Jurkat, Clone E6-1 (cell line): Measurements from ENCODE around the gene STEAP4.
"Not testable (repeated sequence)": the region's sequence is repeated elsewhere in the genome, so short reads cannot be mapped to it uniquely, and the experiment has no call there.

ENCODE experiments used
- DNase-seq: peaks from one replicate; pipeline ENCODE4 v3.0.0-alpha.2; 2011; ENCODE audit warnings: low read depth, low spot score
- H3K4me3 ChIP-seq: 2 replicates; pipeline ENCODE4 v1.5.1; 2011; ENCODE audit warnings: mild to moderate bottlenecking, low read length, control low read depth, moderate library complexity

Gene STEAP4

DNA sequence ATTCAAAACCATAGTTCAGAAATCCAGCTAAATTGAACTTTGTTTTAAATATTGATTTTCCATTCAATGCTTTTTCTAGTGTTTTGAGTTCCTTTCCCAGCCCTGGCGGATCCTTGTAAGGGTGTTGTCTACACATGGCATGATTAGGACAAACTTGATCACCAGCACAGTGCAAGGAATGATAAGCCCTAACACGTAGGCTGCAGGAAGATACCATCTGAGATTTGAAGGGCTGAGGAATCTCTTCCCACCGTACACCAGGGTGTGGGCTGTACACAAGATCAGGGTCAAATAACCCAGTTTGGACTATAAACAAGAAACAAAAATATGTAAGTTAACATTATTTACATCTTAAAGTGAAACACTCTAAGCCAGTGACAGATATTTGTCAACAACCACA, 27.4 kb downstream of the STEAP4 start:
- H3K4me3 ChIP-seq, result no peak overlapping the region

DNA sequence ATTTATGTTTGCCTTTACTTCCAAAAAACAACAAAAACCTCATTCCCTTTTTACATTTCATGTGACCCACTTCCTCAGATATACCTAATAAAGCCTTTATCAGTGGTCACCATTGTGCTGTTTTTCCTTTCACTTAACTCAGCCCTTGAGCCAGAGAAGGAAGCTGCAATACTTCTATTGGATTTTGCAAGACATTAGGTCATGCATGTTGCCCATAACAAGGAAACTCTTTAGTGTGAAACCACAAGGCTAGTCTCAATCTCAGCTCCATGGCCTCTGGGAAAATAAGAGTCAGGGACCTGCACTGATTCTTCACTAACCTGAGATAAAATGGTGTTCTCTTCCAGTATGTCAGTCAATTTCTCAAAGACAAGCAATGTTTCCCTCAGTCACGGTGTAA, 27.8 kb downstream of the STEAP4 start:
- DNase-seq, result no peak

More for the DNA sequence above, 27.4 kb downstream of the STEAP4 start:
- DNase-seq, result no peak

DNA sequence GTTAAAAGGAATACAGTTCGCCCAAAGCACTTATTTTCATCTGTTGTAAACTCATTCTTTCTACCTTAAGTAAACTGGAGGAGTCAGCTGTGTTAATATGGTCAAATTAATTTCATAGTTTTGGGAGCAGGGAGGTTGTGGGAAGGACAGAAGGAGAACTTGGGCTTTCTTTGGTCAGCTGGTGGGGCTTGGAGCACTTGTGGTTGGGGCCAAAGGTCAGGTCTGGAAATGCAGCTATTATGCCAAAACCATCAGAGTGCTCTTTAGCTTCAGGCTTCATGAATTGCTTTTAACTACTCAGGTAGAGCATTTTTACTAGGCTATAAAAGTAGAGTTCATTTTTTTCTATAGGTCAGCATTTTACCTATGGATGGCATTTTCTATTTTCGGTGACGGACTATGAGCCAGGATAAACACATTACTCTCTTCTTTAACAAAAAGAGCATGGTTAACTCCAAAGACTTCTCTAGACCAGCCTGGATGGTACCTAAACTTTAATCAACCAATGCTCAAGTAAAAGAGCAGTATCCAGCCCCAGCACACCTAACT, 30.0 kb downstream of the STEAP4 start:
- H3K4me3 ChIP-seq, result no peak overlapping the region

More for the DNA sequence above, 27.8 kb downstream of the STEAP4 start:
- H3K4me3 ChIP-seq, result no peak overlapping the region

DNA sequence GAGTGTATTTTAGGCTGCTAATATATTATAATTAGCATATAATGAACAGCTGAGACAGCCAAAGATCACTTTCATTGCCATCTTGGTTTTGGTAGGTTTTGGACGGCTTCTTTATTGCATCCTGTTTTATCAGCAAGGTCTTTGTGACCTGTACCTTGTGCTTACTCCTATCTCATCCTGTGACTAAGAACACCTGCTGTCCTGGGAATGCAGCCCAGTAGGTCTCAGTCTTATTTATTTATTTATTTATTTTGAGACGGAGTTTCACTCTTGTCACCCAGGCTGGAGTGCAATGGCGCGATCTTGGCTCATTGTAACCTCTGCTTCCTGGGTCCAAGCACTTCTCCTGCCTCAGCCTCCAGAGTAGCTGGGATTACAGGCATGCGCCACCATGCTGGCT, 31.8 kb downstream of the STEAP4 start:
- DNase-seq, H3K4me3 ChIP-seq: not testable (repeated sequence)

More for the DNA sequence above, 30.0 kb downstream of the STEAP4 start:
- DNase-seq, result no peak

DNA sequence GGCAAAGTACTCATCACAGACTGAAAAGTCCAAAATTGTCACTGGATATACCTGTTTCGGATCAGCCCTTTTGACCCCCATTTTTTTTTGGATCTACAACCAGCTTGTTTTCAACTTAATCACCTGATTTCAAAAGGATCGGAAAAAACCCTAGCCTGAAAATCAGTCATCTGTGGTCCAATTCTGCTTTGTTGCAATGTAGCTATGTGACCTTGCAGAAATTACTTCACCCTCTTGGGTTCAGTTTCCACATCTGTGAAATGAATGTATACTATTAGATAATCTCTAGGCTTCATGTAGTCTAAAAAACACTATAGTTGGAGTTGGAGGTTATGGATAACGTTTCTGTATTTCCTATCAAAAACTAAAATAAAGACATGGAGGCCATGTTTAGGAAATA, 37.1 kb downstream of the STEAP4 start:
- DNase-seq, result no peak
- no peak overlapping the region for H3K4me3 ChIP-seq

DNA sequence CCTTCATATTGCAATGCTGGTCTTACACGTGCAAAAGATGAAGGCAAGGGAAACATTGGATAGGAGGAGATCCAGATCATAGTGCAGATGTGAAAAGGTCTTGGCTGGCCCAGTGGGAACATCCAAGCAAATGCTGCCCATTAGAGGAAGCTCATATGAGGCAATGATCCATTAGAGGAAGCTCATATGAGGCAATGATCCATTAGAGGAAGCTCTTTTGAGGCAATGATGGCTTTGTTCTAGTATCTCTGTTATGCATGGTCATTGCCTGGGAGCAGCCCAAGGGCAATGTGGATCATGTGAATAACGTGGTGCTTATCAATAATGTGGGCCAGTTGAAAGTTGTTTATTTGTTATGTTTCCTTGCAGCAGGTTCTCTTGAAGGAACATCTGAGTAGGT, 37.8 kb downstream of the STEAP4 start:
- H3K4me3 ChIP-seq, result no peak overlapping the region
- no peak for DNase-seq

DNA sequence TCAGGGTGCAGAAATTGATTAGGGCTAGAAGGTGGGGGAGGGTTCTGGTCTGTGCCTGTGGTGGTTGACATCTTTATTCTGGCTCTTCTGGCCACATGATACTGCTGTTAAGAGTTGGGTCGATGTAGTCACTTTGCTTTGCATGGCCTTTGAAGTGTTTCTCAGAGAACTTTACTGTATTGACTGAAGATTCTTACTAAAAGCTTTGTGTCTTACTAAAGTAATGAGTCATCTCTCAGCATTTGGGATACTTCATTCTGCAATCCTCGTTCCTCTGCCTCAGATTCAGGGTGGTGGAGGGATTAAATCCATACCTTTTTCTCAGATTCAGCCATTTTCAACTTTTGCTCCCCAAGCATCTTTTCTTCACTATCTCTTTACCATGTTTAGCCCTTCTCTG, 38.6 kb downstream of the STEAP4 start:
- no peak for DNase-seq
- no peak overlapping the region for H3K4me3 ChIP-seq

DNA sequence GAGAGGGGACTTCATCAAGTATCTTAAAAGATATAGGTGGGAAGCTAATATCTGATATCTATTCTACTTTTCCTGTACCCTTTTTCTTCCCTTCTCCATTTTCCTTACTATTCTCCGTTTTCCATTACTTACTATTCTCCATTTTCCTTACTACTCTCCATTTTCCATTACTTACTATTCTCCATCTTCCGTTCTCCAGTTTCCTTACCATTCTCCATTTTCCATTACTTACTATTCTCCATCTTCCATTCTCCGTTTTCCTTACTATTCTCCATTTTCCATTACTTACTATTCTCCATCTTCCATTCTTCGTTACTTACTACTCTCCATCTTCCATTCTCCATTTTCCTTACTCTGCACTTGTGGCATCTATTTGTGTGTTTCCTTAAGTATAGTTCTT, 39.3 kb downstream of the STEAP4 start:
- no peak overlapping the region for H3K4me3 ChIP-seq
- DNase-seq, result no peak

DNA sequence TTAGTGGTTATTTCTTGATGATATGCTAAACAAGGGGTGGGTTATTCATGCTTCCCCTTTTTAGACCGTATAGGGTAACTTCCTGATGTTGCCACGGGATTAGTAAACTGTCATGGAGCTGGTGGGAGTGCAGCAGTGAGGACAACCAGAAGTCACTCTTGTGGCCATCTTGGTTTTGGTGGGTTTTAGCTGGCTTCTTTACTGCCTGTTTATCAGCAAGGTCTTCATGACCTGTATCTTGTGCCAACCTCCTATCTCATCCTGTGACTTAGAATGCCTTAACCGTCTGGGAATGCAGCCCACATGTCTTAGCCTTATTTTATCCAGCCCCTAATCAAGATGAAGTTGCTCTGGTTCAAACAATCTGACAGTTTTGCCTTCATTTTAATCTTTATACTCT, 41.7 kb downstream of the STEAP4 start:
- DNase-seq, H3K4me3 ChIP-seq: not testable (repeated sequence)

DNA sequence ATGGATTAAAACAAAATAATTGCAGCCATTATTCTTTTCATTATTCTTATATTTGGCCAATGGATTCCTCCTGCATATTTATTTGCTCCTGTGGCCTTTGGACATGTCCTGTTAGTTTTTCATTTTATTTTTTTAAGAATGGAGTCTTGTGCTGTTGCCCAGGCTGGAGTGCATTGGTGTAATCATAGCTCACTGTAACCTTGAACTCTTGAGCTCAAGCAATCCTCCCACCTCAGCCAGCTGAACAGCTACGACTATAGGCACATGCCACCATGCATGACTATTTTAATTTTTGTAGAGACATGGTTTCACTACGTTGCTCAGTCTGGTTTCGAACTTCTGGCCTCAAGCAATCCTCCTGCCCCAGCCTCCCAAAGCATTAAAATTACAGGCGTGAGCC, 44.1 kb downstream of the STEAP4 start:
- H3K4me3 ChIP-seq, result no peak overlapping the region
- DNase-seq, result no peak

DNA sequence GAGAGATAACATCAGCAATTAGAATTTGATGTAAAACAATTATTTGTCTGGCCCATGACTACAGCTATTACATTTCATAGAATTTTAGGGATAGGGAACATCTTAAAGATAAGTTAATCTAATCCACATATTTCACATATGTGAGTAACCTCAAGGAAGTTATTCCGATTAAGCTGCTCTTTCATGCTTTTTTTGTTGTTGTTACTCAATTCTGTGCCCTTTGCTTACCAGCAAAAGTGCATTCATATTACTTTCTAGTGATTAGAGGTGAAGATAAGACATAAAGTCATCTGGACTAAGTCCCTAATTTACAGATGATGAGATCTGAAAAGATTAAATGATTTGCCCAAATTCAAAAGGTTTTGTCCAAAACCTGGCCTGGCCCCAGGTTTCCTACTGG, 46.0 kb downstream of the STEAP4 start:
- H3K4me3 ChIP-seq, result no peak overlapping the region
- DNase-seq, result no peak

DNA sequence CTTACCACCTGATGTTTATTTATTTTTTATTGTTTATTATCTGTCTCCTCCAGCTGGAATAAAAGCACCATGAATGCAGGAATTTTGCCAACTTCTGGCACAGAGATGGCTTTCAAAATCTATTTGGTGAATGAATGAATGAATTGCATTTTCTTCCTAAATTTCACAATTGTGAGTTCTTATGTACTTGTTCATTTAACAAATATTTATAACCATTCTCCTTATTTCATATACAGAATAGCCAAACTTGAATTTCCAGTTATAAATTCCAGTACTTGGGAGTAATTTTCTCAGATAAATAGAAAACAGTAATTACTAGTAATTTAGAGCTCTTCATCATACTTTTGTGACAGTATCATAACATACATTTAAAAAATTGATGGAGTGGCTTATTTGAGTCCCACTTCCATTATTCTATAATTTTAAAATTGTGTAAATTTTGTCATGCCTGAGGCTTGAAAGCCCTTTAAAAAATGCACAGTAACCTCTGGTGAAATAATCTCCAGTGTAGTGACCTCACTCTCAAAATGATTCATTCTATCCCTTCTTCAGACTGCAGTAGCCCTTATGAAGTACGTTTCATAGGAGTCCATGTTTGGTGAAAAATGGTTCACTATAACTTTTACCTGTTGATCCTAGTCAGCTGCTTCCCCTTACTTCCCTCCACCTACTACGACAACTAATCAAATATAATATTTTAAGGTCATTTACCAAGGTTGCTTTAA, 46.9 kb downstream of the STEAP4 start:
- no peak for DNase-seq

DNA sequence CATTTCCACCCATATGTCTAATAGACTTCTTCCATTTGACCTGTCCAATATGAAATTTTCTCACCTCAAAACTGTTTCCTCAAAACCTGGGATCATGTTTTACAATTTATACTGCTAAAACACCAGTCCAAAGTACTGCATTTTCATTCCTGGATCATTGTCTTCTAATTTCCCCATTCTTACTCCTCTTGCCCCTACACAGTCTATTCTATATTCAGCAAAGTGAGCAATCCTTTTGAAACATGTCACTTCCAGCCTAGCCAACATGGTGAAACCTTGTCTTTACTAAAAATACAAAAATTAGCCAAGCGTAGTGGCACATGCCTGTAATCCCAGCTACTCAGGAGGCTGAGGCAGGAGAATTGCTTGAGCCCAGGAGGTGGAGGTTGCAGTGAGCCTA, 48.4 kb downstream of the STEAP4 start:
- not testable (repeated sequence) for H3K4me3 ChIP-seq, DNase-seq

More for the DNA sequence above, 46.9 kb downstream of the STEAP4 start:
- no peak overlapping the region for H3K4me3 ChIP-seq

DNA sequence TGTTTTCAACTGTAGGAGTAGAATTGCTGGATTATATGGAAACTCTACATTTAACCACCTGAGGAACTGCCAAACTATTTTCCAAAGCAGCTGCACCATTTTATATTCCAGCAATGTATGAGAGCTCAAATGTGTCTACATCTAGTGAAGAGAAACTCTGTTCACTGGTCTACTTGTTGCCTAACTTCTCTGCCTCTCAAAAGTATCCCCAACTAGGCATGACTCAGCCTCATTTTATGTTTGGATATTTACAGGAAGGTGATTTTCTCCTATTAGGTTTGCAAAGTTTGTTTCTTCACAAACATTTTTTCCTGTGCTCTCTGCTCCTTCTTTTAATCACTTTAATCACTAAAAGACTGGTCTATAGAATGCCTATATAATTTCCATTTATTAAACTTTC, 49.8 kb downstream of the STEAP4 start:
- no peak overlapping the region for H3K4me3 ChIP-seq
- DNase-seq, result no peak

DNA sequence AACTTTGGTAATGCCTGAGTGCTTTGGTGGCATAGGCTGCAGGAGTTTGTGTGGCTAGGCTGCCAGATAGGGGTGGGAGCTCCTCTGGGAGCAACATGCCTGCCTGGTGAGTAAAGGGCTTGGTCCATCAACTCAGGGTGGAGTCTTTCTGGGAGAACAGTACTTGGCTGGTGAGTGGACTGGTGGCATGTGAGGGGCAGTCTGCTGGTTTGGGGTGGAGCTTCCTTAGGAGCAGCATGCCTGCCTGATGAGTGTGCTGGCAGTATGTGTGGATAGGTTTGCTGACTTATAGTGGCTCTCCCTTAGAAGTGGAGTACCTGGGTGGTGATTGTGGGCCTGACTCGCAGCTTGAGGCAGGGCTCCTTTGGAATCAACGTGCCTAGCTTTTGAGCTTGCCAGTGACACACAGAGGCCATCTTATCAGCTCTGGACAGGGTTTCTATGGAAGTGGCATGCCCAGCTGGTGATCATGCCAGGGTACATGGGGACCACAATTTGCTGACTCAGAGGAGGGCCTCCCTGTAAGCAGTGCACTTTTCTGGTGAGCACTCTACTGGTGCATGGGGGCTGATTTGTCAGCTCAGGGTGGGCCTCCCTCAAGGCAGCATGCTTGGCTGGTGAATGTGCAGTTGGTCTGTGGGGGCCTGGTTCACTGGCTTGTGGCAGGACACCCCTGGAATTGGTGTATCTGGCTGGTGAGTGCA, 51.8 kb downstream of the STEAP4 start:
- no peak for DNase-seq
- H3K4me3 ChIP-seq, result no peak overlapping the region

DNA sequence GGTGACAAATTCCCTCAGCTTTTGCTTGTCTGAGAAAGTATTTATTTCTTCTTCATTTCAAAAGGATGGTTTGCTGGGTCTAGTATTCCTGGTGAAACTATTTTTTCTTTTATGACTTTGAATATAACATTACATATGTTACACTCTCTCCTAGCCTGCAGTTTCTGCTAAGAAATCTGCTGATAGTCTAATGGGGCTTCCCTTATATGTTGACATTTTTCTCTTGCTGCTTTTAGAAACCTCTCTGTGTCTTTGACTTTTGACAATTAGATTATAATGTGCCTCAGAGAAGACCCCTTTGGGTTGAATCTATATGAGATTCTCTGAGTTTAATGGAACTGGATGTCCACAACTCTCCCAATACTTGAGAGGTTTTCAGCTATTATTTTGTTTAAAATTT, 53.1 kb downstream of the STEAP4 start:
- no peak for DNase-seq
- H3K4me3 ChIP-seq, result no peak overlapping the region

DNA sequence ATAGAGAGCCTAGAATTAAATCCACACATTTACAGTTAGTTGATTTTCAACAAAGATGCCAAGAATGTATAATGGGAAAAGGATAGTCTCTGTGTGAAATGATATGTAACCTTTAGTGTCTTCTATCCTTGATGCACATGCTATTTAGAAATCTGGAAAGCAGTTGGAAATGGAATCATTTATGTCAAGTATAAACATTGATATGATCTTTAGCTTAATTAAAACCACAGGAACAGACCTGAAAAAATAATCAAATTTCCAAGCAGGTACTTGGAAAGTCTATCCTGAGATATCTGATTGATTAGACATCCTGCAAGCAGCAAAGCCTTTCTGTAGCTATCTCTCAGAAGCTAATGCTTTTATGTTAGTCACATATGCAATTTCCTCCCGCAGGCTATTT, 62.4 kb downstream of the STEAP4 start:
- DNase-seq, result no peak
- no peak overlapping the region for H3K4me3 ChIP-seq

DNA sequence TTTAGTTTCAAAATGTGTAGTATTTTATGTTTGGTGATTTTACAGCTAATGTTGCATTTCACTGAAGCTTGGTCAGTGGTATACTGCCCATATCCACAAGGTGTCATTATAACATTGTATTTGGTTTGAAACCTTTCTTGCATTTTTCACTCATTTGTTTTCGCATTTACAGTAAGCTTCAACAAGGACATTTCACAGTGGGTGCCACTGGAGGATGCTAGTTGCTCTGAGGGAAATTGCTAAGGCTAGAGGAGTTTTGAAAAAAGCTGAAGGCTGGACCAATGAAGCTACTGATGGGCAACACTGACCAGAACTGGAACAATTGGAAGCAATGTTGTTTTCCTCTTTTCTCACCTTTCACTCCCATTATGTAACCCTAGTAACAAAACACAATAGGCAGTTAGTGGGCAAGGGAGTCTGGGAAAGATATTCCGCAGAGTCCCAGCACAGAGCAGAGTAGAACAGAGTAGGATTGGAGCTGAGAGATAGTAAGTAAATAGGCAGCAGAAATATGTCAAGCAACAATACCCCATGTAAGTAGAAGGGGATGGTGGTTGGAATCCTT, 63.3 kb downstream of the STEAP4 start:
- peak; percentile 17 for DNase-seq
- H3K4me3 ChIP-seq, result no peak overlapping the region

DNA sequence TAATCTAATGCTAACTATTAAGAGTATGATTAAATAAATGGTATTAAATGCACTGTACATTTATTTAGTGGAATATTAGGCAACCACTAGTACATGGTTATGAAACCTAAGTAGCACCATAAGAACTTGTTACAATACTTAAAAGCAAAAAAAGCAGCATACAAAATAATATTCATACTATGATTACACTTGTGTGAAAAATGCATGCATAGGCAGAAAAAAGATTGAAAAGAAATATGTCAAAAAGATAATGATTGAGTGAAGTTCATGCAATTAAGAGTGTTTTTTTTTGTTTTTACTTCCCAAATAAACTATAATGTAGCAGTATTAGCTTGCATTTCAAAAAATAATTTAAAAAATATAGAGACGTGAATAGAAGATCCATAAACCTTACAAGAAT, 66.8 kb downstream of the STEAP4 start:
- no peak overlapping the region for H3K4me3 ChIP-seq
- DNase-seq, result no peak

DNA sequence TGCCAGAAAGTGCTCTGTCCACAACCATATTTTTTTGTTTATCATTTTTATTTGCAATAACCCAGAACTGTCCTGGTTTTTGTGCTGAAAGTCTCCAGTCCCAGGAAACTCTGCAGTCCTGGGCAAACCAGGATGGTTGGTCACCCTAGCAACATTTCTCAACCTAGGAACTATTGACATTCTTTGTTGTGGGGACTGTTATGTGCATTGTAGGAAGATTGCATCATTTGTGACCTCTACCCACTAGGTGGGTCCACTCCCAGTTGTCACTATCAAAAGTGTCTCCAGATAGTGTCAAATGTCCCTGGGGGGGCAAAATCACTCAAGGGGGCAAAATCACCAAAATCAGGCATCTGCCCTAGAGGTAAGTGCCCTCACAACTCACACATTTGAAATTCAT, 72.9 kb downstream of the STEAP4 start:
- H3K4me3 ChIP-seq, result no peak overlapping the region
- DNase-seq, result no peak
